Anterior cingulate cortex (tissue), 58 donors: ENCODE data around the gene NLRP4.
"Not testable (repeated sequence)": the region's sequence is repeated elsewhere in the genome, so short reads cannot be mapped to it uniquely, and the experiment has no call there.

Experiments used
- DNase-seq, 58 donors: peaks; one replicate each; lab custom pipeline; 2025; lab: John Stamatoyannopoulos, UW

NLRP4 gene

DNA sequence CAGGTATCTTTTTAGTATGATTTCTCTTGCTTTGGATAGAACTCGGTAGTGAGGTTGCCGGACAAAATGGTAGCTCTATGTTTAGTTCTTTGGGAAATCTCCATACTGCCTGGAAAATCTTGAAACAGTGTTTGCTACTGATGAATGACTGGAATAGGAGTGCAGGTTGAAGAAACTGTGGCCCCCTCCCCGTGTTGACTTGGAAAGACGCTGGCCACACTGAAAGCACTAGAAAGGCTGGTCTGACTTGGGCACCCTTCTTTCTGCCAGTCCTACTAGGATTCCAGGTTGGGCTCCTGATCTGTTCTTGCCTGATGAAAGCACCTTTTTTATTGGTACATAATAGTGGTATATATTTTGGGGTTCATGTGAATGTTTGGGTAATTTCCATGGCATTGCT is 46.3 kb downstream of the NLRP4 start:
- no peak for DNase-seq

DNA sequence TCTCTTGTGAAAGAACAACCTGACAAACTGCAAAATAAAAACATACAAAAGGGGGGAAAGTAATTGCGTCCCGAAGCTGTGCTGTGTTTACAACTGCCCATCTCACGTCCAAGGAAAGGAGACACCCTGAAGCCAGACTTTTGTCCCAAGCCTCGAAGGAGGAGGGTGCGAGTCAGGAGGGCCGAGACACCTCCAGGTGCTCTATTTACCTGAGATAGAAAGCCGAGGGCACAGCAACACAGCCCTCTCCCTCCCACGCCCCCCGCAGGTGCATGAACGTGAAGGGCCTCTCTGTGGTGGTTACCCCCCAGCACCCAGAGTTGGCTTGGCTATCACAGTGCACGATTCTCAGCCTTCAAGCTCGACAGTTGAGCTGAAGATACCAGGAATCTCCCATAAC is 62.6 kb downstream of the NLRP4 start:
- no peak for DNase-seq

DNA sequence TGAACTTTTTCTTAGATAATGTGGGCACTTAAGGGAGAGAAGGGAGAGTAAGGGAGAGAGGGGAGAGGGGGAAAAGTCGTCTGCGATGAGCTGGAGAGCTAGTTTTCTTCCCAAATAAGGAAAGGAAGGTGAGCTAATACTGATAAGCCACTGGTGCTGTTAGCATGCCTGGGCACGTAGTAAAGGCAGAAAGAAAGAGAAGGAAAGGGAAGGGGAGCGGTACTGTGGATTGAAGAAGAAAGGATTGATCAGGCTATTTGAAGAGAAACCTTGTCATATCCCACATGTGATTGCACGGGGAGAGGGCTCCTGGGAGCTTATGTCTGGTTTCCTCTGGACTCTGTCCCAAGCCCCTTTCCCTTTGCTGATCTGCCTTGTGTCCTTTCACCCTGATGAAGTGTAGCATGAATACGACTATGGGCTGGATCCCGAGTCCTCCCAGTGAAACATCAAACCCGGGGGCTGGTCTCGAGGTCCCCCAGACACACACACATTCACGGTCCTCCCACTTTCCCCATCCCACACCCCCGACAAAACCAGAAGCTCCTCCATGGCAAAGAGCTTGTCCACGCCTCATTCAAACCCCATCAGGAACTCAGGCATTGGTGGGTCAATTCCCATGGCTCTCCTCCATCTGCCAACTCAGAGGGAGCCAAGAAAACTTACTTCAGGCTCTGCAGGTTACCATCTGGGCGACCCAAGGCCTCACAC is 65.2 kb downstream of the NLRP4 start:
- DNase-seq, result no peak

DNA sequence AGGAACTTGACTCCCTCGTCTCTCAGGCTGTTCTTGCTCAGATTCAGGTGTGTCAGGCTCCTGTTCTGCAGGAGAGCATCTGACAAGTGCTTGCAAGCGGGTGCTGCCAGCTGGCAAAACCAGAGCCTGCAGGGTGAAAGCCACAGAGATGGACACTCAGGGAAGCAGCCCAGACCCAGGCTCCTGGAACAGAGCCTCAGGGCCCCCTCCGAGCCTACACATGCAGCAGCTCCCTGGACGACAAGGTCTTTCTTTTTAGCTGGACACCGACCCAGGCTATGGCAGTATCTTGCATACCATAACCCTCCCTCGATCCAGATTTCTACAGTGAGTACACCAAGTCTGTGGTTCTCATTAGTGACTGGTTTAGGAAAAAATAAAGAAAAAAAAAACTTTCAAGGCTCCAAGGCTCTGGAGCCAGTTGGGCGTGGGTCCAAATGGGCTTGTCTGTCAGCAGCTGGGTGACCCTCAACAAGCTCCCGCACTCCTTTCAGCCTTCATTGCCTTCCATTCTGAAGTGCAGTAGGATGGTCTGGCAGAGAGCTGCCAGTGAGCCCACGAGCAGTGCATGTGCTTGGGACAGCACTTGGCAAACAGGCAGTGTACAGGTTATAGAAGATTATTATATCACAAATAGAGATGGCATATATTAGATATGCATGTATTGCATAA is 65.9 kb downstream of the NLRP4 start:
- DNase-seq, result no peak

DNA sequence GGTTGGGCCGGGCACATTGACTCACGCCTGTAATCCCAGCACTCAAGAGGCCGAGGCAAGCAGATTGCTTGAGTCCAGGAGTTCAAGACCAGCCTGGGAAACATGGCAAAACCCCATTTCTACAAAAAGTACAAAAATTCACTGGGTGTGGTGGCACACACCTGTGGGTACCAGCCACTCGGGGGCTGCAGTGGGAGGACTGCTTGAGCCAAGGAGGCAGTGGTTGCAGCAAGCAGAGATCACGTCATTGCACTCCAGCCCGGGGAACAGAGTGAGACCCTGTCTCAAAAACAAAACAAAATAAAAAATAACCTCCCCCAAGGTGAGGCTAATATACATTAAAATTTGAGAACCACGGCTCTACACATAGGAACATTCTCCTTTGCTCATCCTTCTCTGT is 70.9 kb downstream of the NLRP4 start:
- DNase-seq, result no peak

DNA sequence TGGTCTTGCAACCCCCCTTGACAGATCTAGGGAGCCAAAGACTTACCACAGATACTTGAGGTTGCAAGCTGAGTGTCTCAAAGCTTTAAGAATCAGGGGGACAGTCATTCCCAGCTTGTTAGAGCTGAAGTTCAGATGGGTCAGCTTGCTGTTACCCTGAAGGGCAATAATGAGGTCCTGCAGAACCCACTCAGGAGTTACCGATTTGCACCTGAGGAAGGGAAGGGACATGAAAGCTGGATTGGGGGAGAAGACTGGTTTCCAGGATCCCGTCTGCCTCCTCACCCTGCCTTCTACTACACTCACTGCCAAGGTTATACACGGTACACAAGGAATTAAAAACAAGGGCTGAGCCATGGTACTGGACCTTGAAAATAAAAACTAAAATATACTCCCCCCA is 71.4 kb downstream of the NLRP4 start:
- no peak for DNase-seq

DNA sequence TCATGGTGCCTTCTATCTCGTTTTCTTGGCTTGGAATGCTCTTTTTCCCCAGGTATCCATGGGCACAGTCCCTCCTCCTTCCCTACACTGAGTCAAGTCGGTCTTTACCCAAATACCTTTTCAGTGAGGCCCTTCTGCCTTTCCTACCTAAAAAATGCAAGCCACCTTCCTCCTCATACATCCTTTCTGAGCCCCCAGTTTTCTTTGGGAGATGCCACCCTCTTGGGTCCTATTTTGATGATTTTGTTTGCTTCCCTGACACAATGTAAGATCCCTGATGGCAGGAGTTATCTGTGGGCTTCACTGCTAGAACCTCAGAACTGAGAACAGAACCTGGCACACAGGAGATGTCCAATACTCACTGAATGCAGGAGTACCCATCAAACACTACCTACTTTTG is 73.5 kb downstream of the NLRP4 start:
- no peak for DNase-seq

DNA sequence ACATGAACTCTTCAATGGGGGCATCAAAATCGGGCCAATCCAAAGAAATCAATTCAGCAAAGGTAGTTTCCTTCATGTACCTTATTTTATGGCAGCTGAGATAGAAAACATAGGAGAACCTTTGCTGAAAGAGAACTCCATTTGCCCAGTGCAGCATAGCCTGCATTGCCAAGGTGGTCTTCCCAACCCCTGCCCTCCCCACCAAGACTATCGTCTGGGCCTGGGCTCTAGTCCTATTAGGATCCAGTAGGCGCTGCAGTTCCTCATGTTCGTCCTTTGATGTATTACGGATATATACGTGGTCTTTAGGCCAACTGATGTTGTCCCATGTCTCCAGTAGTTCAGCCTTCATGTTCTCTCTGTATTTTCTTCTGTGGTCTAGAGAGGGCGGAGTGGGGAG is 76.6 kb downstream of the NLRP4 start:
- no peak for DNase-seq

DNA sequence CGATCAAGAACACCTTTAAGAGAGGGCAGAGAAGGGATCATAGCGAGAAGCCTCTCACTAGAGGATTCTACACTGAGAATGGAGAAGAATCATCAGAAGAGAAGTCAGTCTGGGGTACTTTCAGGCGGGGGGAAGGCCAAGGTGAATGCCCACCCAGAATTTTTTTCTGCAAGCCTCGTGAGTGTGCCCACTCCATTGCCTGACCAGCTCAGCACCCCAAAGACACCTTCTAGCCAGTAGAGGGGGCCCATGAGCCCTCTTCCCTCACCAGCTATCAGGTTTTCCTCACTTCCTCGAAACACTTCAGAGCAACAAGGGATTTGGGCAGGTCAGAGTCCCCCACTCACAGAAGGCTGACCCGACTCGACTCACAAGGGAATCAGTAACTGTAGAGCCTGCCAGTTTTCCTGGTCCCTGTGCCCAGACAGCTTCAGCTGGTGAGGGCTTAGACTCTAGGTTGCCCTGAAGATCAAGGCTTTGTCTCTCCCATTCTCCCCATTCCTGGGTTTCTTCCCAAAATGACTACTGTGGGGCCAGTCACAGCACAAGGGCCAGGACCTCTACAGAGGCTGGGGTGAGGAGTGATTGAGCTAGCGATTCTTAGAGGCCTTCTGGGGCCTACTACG is 77.4 kb downstream of the NLRP4 start:
- peak in 1 of 58 donors; percentile 0 for DNase-seq

DNA sequence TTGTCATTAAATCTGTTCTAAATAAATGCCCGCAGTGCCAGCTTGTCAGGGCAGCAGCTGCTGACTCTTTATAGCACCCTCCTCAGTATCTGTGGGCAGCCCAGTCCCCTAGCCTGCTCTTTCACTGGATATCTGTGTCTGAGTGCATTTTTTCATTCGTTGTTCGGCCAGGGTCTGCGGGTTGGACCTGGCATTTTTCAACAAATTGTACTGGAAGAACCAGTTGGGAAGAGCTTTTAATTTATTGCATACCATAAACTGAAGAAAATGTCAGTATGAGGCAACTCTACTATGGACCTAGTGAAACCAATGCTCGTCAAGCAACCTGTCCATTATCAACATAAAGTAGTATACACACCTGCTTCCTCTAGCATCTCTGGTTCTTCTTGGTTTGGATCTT is 87.2 kb downstream of the NLRP4 start:
- DNase-seq, result no peak

DNA sequence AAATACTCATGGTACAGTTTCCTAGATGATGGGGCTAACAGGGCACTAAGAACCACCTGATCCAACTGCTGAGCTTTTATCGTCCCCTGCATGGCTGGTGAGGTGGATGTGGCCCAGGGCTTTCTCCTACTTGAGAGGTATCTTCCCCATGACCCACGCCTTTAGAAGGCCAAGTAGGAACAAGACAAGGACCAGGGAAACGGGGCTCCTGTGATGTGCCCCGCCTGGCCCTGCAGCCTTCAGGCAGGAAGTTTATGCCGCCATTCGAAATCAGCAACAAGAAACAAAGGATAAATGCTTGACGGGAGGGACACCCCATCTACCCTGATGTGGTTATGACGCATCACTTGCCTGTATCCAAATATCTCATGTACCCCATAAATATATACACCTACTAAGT is 91.7 kb downstream of the NLRP4 start:
- DNase-seq, result no peak

DNA sequence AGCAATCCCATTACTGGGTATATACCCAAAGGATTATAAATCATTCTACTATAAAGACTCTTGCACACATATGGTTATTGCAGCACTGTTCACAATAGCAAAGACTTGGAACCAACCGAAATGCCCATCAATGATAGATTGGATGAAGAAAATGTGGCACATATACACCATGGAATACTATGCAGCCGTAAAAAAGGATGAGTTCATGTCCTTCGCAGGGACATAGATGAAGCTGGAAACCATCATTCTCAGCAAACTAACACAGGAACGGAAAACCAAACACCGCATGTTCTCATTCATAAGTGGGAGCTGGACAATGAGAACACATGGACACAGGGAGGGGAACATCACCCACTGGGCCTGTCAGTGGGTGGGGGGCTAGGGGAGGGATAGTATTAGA is 92.9 kb downstream of the NLRP4 start:
- not testable (repeated sequence) for DNase-seq

DNA sequence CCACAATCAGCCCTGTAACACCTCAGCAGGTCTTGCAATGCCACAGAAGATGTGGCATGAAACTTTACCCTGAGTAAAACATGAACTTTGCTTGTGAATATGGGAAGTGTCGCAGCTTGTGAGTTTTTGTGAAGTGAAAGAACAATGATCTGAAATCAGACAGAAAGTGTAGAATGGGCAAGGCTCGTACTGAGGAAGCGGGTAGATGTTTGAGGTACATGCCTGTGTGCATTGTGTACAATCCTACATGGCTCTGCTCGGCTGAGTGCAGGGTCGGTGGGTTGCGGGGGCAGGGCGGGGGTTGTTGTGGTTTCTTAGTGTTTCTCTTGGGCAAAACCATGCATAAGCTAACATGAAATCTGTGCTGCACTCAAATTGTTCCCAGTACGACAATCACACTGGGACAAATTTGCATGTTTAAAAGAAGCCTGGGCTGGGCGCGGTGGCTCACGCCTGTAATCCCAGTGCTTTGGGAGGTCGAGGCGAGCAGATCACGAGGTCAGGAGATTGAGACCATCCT is 94.7 kb downstream of the NLRP4 start:
- DNase-seq, result no peak
